ENCODE results near the gene GFM2.

GRCh38 chr5:74772359-74772758, 5.4 kb upstream of the GFM2 start:
- TF ChIP-seq PHF20 (CRISPR knock-in tag; IDR thresholded peaks at IDR 0.05) (no peak), MAFF (IDR thresholded peaks at IDR 0.05; ENCODE audit: low read depth, low read length) (no peak), NR3C1 (CRISPR knock-in tag; IDR thresholded peaks at IDR 0.05) (no peak), ZBTB20 (CRISPR knock-in tag; IDR thresholded peaks at IDR 0.05; ENCODE audit: borderline replicate concordance, low read depth) (no peak), PRDM15 (CRISPR knock-in tag; IDR thresholded peaks at IDR 0.05) (no peak)
- TF ChIP-seq, protein P1, sequence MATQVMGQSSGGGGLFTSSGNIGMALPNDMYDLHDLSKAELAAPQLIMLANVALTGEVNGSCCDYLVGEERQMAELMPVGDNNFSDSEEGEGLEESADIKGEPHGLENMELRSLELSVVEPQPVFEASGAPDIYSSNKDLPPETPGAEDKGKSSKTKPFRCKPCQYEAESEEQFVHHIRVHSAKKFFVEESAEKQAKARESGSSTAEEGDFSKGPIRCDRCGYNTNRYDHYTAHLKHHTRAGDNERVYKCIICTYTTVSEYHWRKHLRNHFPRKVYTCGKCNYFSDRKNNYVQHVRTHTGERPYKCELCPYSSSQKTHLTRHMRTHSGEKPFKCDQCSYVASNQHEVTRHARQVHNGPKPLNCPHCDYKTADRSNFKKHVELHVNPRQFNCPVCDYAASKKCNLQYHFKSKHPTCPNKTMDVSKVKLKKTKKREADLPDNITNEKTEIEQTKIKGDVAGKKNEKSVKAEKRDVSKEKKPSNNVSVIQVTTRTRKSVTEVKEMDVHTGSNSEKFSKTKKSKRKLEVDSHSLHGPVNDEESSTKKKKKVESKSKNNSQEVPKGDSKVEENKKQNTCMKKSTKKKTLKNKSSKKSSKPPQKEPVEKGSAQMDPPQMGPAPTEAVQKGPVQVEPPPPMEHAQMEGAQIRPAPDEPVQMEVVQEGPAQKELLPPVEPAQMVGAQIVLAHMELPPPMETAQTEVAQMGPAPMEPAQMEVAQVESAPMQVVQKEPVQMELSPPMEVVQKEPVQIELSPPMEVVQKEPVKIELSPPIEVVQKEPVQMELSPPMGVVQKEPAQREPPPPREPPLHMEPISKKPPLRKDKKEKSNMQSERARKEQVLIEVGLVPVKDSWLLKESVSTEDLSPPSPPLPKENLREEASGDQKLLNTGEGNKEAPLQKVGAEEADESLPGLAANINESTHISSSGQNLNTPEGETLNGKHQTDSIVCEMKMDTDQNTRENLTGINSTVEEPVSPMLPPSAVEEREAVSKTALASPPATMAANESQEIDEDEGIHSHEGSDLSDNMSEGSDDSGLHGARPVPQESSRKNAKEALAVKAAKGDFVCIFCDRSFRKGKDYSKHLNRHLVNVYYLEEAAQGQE (IDR thresholded peaks at IDR 0.05; ENCODE audit: borderline replicate concordance in 1 of 2, low read depth in 1 of 2, low read length in 2 of 2): no peak
